HG03342 (cell line): ENCODE measurements around the gene THEMIS.
A peak's percentile ranks its signal among the peaks of the same experiment; 100 is the strongest.
"Not testable (repeated sequence)": the region's sequence is repeated elsewhere in the genome, so short reads cannot be mapped to it uniquely, and the experiment has no call there.

Source experiments
- ATAC-seq: cut with Tn5 transposase; IDR thresholded peaks from one replicate; pipeline ENCODE4 v1.9.1; 2021; ENCODE audit warnings: mild to moderate bottlenecking, moderate library complexity; ENCODE audit not compliant: unreplicated experiment

THEMIS gene

GRCh38 chr6:127918506-127919427 is 17.9 kb upstream of the THEMIS start:
- ATAC-seq: no peak

- ATAC-seq: no peak
Observed at GRCh38 chr6:127917766-127918165, 16.9 kb upstream of the THEMIS start.

DNA sequence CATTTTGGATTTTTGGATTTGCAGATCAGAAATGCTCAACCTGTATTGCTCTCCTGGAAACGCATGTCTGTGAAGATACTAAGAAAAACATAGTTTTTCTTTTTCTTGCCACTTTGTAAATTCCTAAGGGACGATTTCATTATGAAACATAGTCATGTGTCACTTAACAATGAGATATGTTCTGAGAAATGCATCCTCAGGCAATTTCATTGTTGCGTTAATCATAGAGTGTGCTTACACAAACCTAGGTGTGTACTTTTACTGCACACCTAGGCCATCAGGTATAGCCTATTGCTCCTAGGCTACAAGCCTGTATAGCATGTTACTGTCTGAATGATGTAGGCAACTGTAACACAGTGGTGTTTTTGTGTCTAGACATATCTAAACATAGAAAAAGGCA is 13.4 kb upstream of the THEMIS start:
- no peak for ATAC-seq

- ATAC-seq: no peak
Observed at GRCh38 chr6:127912914-127913313, 12.1 kb upstream of the THEMIS start.

DNA sequence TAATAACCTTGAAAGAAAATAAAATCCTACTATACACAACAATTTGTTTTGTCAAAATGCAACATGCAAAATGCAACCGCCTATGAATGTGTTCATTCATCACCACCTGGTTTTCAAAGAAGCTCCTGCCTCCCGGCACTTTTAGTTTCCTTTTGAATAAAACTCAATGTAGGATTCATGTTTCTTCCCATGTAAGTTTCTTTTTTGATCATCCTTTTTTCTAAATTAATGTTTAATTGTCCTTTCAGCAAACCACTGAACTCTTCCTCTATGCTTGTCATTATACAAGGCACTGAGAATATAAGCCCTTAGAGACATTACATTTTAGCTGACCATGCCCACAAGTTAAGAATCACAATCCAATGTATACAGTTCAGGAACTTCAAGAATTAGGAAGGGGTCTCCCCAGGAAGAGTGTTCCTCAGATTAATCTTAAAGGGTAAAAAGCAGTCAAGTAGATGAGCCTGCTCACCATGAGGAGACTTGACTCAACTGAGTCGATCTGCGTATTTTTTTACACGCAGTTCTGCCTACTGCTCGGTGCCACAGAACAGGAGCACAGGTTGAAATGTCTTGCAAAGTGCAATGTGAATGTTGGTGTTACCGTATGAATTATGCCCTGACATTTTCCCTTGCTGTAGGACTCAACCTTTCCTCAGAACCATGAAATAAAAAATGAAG is 7.2 kb upstream of the THEMIS start:
- peak; percentile 73 for ATAC-seq

DNA sequence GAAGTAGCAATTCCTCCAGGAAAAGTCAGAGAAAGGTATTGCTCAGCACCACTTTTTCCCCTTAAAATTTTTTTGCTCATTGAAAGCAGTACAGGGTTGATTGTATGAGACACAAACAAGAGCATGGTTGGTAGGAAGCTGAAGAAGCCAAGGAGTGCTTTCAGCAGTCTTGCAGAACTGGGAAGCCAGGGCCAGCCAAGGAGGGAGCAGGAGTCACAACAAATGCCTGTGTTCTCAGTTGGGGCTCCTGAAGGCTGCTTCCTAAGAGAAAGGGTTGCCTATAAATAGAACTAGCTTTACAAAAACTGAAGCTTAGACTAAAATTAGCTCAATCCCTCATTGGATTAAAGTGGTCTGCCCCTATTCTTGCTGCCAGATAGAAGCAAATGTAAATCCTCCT is 3.3 kb upstream of the THEMIS start:
- ATAC-seq: no peak

GRCh38 chr6:127902933-127903332 is 2.1 kb upstream of the THEMIS start:
- no peak for ATAC-seq

DNA sequence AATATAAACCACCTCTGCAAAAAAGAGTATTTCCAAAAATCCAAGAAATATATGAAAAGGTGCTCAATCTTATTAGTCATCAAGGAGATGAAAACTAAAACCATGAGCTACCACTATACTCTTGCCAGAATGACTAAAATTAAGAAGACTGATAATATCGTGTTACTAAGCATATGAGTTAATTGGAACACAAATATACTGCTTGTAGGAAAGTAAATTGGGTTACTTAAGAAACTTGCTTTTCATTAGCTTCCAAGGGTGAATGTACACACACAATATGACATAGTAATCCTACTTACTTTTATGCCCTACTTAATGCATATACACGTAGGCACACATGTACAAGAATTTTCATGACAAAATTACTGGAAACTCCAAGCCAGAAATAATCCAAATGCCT is 3.4 kb downstream of the THEMIS start:
- no peak for ATAC-seq

GRCh38 chr6:127894051-127894450 is 6.8 kb downstream of the THEMIS start:
- no peak for ATAC-seq

DNA sequence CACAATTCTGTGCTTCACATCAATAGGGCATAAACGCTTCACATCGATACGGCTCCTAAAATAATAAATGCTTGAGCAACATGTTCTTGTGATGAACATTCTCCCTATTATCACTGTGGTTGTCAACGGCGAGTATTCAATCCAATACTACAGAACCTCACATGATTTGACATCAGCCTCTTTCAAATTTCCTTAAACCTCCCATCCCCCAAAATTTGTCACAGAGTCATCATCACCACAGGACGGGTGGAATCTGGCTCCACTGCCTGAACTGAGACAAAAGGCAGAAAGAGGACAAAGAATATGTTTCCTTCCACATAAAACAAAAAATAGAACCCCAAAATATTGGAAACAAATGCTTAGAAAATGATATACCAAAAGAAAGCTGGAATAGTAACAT is 7.3 kb downstream of the THEMIS start:
- ATAC-seq: no peak

- ATAC-seq: no peak
Observed at GRCh38 chr6:127891731-127892326, 9.0 kb downstream of the THEMIS start.

GRCh38 chr6:127886603-127887002 is 14.3 kb downstream of the THEMIS start:
- ATAC-seq: no peak

- ATAC-seq: no peak
Observed at GRCh38 chr6:127884134-127884533, 16.7 kb downstream of the THEMIS start.

DNA sequence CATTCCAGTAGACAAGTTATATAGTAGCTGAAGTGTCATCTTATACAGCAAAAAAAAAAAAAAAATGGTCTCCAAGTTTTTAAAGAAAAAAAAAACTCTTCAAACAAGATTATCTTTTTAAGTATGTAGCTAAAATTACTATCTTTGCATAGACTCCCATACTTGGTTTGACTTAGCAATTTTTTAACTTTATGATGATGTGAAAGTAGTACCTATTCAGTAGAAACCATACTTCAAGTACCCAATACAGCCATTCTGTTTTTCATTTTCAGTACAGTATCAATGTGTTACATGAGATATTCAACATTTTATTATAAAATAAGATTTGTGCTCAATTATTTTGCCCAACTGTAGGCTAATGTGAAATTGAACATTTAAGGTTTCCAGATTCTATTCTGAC is 18.9 kb downstream of the THEMIS start:
- not testable (repeated sequence) for ATAC-seq

GRCh38 chr6:127880429-127880828 is 20.4 kb downstream of the THEMIS start:
- ATAC-seq: no peak

GRCh38 chr6:127879685-127880084 is 21.2 kb downstream of the THEMIS start:
- no peak for ATAC-seq

GRCh38 chr6:127878115-127878514 is 22.7 kb downstream of the THEMIS start:
- ATAC-seq: no peak

- ATAC-seq: peak; percentile 53
Observed at GRCh38 chr6:127877231-127877630, 23.6 kb downstream of the THEMIS start.

GRCh38 chr6:127869772-127870404 is 31.0 kb downstream of the THEMIS start:
- no peak for ATAC-seq

GRCh38 chr6:127869183-127869582 is 31.7 kb downstream of the THEMIS start:
- no peak for ATAC-seq

GRCh38 chr6:127868338-127868737 is 32.5 kb downstream of the THEMIS start:
- ATAC-seq: no peak
